OCI-LY1 (cell line): ENCODE results near the gene GJB3.

Experiments used
- H2AFZ ChIP-seq: fragments of 200-600 bp; sonication (generic), shearing (Covaris generic); 2 replicates; pipeline ENCODE4 v1.6.0; 2014; ENCODE audit warnings: antibody characterized with exemption, mild to moderate bottlenecking, low read length
- H3F3A ChIP-seq: fragments of 200-600 bp; sonication (generic), shearing (Covaris generic); 2 replicates; pipeline ENCODE4 v1.6.0; 2014; ENCODE audit warnings: mild to moderate bottlenecking, antibody characterized with exemption, low read length, moderate library complexity; ENCODE audit not compliant: insufficient read depth
- H3K27ac ChIP-seq: fragments of 200-600 bp; sonication (generic); 2 replicates; pipeline ENCODE4 v1.5.1; 2014; ENCODE audit warnings: low read length, mixed run types, mild to moderate bottlenecking, low read depth; ENCODE audit not compliant: poor library complexity, severe bottlenecking
- H3K27me3 ChIP-seq: fragments of 200-600 bp; sonication (generic); 2 replicates; pipeline ENCODE4 v1.6.0; 2014; ENCODE audit warnings: antibody characterized with exemption, mild to moderate bottlenecking, low read length, moderate library complexity; ENCODE audit not compliant: insufficient read depth
- H3K36me3 ChIP-seq: fragments of 200-600 bp; sonication (generic); 2 replicates; pipeline ENCODE4 v1.6.1; 2014; ENCODE audit warnings: mild to moderate bottlenecking, antibody characterized with exemption, low read length, moderate library complexity, mixed read lengths; ENCODE audit not compliant: insufficient read depth
- H3K4me1 ChIP-seq: fragments of 200-600 bp; sonication (generic); 2 replicates; pipeline ENCODE4 v1.5.1; 2014; ENCODE audit warnings: mild to moderate bottlenecking, low read length, moderate library complexity; ENCODE audit not compliant: insufficient read depth, severe bottlenecking
- H3K4me2 ChIP-seq: fragments of 200-600 bp; sonication (generic), shearing (Covaris generic); 2 replicates; pipeline ENCODE4 v1.6.1; 2014; ENCODE audit warnings: low read length
- H3K4me3 ChIP-seq: fragments of 200-600 bp; sonication (generic); 2 replicates; pipeline ENCODE4 v1.5.1; 2014; ENCODE audit warnings: low read length, low read depth, mild to moderate bottlenecking, mixed read lengths; ENCODE audit not compliant: poor library complexity, severe bottlenecking
- H3K79me2 ChIP-seq: fragments of 200-600 bp; shearing (Covaris generic); 2 replicates; pipeline ENCODE4 v1.6.1; 2016; ENCODE audit warnings: mixed run types, low read length, mixed read lengths; ENCODE audit not compliant: insufficient read depth
- H3K9ac ChIP-seq: fragments of 200-600 bp; sonication (generic), shearing (Covaris generic); 2 replicates; pipeline ENCODE4 v1.6.1; 2014; ENCODE audit warnings: mild to moderate bottlenecking, low read length, mixed read lengths
- H3K9me2 ChIP-seq: fragments of 200-600 bp; sonication (generic), shearing (Covaris generic); 2 replicates; pipeline ENCODE4 v1.6.1; 2014; ENCODE audit warnings: low read depth, mild to moderate bottlenecking, low read length, mixed read lengths
- H3K9me3 ChIP-seq: fragments of 200-600 bp; shearing (Covaris generic); 2 replicates; pipeline ENCODE4 v1.6.1; 2014; ENCODE audit warnings: low read length, mixed read lengths
- H4K20me1 ChIP-seq: fragments of 200-600 bp; sonication (generic), shearing (Covaris generic); 2 replicates; pipeline ENCODE4 v1.6.0; 2016; ENCODE audit warnings: mild to moderate bottlenecking, low read length; ENCODE audit not compliant: insufficient read depth
- EZH2 ChIP-seq: fragments of 200-600 bp; sonication (generic), shearing (Covaris generic); IDR thresholded peaks from 2 replicates; pipeline ENCODE4 v1.8.0; 2017; ENCODE audit warnings: borderline replicate concordance, mixed run types, mild to moderate bottlenecking, antibody characterized with exemption, low read length, moderate library complexity, mixed read lengths
- TF ChIP-seq, protein P1 (sequence below): fragments of 200-600 bp; sonication (generic), shearing (Covaris generic); IDR thresholded peaks from 2 replicates; pipeline ENCODE4 v1.5.1; 2017; ENCODE audit warnings: mild to moderate bottlenecking, antibody characterized with exemption, low read length, moderate library complexity, mixed read lengths

The GJB3 gene

DNA sequence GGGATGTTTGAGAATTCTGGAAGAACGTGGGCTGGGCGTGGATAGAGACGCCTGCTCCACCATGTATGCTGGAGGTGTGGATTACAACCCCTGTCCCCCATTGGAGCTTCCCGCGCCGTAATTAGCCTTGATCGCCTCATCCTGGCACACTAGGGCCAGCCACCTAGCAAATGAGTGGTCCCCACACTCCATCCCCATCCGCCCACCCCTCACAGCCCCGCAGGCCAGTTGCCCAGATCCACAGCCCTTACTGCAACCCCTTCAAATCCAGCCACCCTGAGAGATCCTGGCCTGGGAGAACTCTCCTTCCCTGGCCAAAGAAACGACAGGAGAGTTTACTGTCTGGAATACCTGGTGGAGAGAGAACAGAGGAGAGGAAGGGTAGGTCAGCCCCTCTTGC is 11.4 kb downstream of the GJB3 start:
- no peaks in the 10 kb centered on the region for H3K9me3 ChIP-seq
- no peaks in the 10 kb centered on the region for H3K36me3 ChIP-seq
- no peaks in the 10 kb centered on the region for H3F3A ChIP-seq
- no peaks in the 10 kb centered on the region for H3K9me2 ChIP-seq
- H3K27me3 ChIP-seq: peaks cover 16% of the 10 kb centered on the region
- no peak overlapping the region for H3K9ac ChIP-seq
- no peaks in the 10 kb centered on the region for H3K4me1 ChIP-seq
- no peak overlapping the region for H2AFZ ChIP-seq
- TF ChIP-seq, protein P1, sequence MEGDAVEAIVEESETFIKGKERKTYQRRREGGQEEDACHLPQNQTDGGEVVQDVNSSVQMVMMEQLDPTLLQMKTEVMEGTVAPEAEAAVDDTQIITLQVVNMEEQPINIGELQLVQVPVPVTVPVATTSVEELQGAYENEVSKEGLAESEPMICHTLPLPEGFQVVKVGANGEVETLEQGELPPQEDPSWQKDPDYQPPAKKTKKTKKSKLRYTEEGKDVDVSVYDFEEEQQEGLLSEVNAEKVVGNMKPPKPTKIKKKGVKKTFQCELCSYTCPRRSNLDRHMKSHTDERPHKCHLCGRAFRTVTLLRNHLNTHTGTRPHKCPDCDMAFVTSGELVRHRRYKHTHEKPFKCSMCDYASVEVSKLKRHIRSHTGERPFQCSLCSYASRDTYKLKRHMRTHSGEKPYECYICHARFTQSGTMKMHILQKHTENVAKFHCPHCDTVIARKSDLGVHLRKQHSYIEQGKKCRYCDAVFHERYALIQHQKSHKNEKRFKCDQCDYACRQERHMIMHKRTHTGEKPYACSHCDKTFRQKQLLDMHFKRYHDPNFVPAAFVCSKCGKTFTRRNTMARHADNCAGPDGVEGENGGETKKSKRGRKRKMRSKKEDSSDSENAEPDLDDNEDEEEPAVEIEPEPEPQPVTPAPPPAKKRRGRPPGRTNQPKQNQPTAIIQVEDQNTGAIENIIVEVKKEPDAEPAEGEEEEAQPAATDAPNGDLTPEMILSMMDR: no peak
- TF ChIP-seq EZH2: no peak
- no peak overlapping the region for H3K4me2 ChIP-seq
- H3K4me3 ChIP-seq: no peak overlapping the region
- H3K79me2 ChIP-seq: no peaks in the 10 kb centered on the region
- no peak overlapping the region for H3K27ac ChIP-seq
- H4K20me1 ChIP-seq: no peaks in the 10 kb centered on the region

DNA sequence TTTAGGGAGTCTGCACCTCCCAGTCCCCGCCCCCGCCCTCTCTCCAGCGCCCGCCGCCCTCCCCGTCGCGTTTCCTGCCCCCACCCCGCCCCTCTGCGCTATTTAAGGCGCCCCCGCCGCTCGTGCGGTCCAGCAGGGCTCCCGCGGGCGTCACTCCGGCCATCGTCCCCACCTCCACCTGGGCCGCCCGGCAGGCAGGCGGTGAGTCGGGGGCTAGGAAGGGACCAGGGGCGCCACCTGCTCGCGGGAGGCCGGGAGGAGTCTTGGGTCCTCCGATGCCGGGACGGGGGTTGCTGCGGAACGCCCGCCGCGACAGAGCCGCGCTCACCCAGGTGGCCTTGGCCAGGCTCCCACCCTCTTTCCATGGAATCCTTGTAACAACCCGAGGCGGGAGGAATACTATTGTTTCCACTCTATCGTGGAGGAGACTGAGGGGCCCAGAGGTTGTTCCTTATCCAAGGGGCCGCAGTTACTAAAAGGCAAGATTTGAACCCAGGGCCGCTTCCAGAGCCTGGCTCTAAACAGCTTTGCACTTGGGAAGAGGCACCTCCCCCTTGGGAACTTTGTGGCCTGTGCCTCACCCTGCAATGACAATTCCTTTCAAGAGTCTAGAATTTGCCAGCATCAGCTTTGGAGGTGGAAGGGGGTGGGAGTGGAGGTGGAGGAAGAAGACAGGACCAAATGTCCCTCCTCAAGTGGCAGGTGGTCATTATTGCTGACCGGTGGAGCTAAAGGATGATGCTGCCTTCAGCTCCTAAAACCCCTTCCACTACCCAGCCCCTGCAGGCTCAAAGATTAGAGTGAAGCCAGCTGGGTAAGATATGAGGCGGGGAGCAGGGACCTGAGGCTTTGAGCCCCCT is 12.1 kb downstream of the GJB3 start, which contains the start of gene GJA4:
Gene GJA4, plus strand, starts transcription at position 132 of the 860 bp plus-strand sequence. CDS start 1,215 bp downstream, outside the sequence.
- Histone ChIP-seq H3K4me2 (no peak within 1 kb of the TSS), H3K36me3 (no peaks in the 10 kb centered on the region), H3K9me2 (no peaks in the 10 kb centered on the region), H3K79me2 (no peaks in the 10 kb centered on the region), H3K4me1 (no peaks in the 10 kb centered on the region), H3K9ac (no peak within 1 kb of the TSS), H4K20me1 (no peaks in the 10 kb centered on the region), H3K27me3 (peaks cover 16% of the 10 kb centered on the region), H3K4me3 (no peak within 1 kb of the TSS), H3F3A (no peaks in the 10 kb centered on the region), H3K27ac (no peak within 1 kb of the TSS), H3K9me3 (no peaks in the 10 kb centered on the region), H2AFZ (no peak within 1 kb of the TSS)
- TF ChIP-seq EZH2: no peak
- TF ChIP-seq, protein P1: no peak

DNA sequence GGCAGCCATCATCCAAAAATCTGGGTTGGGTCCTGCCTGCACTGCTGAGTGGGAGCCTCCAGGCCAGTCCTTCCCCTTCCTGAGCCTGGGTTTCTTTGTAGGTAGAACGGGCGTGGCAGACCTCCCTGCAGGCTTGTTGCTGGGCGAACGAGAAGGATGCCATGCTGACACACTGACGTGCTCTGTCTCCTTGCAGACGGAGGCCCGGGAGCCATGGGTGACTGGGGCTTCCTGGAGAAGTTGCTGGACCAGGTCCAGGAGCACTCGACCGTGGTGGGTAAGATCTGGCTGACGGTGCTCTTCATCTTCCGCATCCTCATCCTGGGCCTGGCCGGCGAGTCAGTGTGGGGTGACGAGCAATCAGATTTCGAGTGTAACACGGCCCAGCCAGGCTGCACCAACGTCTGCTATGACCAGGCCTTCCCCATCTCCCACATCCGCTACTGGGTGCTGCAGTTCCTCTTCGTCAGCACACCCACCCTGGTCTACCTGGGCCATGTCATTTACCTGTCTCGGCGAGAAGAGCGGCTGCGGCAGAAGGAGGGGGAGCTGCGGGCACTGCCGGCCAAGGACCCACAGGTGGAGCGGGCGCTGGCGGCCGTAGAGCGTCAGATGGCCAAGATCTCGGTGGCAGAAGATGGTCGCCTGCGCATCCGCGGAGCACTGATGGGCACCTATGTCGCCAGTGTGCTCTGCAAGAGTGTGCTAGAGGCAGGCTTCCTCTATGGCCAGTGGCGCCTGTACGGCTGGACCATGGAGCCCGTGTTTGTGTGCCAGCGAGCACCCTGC is 13.2 kb downstream of the GJB3 start:
- Histone ChIP-seq H4K20me1 (no peaks in the 10 kb centered on the region), H3K27ac (no peak overlapping the region), H3K9me3 (no peaks in the 10 kb centered on the region), H2AFZ (no peak overlapping the region), H3K4me3 (no peak overlapping the region), H3K27me3 (peaks cover 16% of the 10 kb centered on the region), H3K4me2 (no peak overlapping the region), H3K36me3 (no peaks in the 10 kb centered on the region), H3K9me2 (no peaks in the 10 kb centered on the region), H3F3A (no peaks in the 10 kb centered on the region), H3K79me2 (no peaks in the 10 kb centered on the region), H3K9ac (no peak overlapping the region), H3K4me1 (no peaks in the 10 kb centered on the region)
- TF ChIP-seq, protein P1: no peak
- TF ChIP-seq EZH2: no peak
